Eye (tissue), 1 donor: ENCODE results near the gene ABHD13.
A peak's percentile ranks its signal among the peaks of the same experiment; 100 is the strongest.
"Not testable (repeated sequence)": the region's sequence is repeated elsewhere in the genome, so short reads cannot be mapped to it uniquely, and the experiment has no call there.

Source experiments
- DNase-seq: peaks from one replicate; pipeline ENCODE4 v3.0.0-alpha.2; 2015

Gene ABHD13

DNA sequence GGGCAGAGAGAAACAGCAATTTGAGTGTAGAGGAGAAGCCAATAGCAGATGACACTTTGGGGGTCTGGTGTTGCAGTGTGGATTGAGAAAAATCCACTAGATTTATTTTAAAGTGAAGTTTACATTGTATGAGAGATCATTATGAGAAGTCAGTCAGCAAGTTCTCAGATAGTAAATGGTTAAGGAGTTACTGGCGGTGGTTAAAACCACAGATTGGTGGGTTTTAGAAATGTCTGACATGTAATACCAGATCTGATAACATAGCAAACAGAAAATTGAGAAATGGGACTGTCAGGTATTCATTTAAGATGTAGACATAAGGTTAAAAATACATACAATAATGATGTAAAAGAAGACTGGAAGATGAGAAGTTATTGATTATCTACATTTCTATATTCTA is 7.2 kb downstream of the ABHD13 start:
- DNase-seq, result no peak

DNA sequence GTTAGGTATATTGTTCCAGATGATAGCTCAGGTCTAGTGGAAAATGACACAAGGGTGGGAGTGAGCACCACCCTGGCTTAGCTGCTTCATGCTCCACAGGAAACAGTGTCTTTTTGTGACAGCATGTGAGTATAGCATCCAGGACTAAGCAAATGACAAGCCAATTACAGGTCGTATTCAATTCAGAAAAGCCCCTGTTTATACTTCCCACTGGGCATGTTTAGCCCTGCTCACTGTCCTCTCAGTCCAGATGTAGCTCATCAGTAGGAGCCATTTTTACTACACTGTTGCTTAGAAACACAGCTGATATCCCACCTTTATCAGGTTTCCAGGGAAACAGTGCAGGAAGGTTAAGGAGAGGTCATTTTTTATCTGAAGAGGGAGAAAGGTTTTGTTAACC is 8.0 kb downstream of the ABHD13 start:
- DNase-seq, result peak; percentile 39

DNA sequence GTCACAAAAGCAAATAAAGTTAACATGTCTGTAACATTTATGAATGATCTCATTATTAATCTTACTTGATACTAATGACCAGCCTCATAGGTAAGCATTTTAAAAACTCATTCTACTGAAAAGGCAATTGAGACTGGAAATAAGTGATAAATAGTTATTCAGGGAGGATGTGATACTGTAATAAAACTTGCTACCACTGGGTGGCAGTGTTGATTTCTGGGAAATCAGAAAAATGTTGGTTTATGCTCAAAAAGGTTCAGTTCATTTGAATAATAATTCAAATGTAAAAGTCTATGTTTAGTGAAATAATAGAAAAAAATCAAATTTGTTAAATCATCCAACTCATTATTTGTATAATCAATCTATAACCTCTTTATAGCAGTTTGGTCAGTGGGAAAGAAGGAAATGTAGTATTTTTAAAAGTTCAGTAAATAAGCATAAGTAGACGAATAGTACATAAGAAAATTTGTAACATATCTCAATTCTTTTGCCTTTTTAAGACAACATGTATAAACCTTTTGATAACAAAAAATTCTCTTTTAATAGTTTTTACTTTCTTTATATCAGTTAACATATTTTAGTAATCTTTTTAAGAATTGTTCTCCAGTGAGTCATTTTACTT is 9.6 kb downstream of the ABHD13 start:
- DNase-seq, result peak; percentile 72

DNA sequence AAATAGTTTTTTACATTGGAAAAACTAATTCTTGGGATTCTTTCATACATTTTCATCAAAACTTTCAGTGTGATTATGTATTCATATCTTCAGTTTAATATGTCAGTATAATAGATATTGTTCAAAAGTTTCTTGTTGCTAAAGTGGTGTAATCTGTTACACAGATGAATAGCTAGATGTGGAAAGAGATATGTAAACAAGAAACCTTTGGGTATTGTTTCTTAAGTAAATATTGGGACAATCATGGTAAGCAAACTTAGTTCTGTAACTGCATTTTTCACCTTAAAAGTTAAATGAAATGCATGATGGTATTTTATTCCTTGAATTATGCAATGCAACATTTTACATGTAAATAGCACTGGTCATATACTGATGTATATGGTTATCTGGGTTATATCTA is 12.2 kb downstream of the ABHD13 start:
- DNase-seq, result no peak

DNA sequence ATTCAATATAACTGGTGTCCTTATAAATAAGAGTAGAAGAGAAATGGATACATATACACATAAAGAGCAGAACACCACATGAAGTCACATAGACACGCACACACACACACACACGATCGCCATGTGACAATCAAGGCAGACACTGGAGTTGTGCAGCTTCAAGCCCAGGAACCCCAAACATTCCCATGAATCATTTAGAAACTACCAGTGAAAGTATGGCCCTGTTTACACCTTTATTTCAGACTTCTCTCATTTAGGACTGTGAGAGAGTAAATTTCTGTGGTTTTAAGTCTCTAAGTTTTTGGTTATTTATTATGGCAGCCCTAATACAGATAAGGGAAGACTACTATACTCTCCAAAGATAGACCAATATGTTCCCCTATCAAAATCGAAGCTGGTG is 31.0 kb downstream of the ABHD13 start:
- no peak for DNase-seq

DNA sequence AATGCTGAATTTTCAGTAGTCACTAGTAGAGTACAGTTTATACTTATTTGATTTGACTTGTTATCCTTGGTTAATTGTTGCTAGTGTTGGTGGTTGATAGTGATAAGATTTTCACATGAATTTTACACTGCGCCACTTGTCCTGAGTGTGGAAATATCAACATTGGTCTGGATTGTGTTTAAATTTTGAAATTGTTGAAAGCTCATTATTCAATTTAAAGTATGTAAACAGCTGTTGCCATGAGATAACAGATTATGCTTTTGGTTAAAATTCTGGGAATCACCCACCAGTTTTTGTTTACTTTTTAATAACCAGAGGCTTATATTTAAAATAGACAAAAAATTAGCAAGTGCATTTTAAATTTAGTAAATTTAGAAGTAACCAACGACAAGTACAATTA is 39.1 kb downstream of the ABHD13 start:
- no peak for DNase-seq

DNA sequence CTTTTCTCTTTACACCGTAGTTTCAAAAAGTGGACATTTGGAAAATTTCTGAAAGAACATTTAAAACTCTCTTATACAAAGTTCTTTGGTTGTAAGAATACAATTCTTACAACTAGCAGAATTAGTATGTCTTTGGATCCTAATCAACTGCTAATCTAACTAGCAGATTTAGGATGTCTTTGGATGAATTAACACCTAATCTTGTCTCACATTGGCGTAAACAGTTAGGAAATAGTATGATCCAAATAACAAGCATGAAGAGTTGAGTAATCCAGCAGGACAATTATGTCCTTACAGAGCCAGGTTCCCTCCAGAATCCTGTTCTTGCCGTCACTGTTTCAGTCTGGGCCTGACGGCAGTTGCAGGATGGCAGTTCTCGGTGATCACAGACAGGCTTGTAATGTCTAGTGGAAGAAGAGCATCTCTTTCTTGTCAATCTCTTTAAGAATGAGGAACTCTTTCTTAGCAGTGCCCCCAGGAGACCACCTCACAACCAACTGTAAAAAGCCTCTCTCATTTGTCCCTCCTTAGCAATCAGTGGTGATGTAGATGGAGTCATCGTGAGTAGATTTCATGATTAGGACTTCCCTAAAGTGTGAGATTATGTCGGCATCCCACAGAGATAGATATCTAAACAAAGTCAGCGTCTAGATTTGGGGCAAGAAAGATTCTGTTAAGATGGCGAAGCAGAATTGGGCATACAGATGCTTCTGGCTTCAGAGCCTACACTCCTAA is 45.6 kb downstream of the ABHD13 start:
- DNase-seq, result no peak

DNA sequence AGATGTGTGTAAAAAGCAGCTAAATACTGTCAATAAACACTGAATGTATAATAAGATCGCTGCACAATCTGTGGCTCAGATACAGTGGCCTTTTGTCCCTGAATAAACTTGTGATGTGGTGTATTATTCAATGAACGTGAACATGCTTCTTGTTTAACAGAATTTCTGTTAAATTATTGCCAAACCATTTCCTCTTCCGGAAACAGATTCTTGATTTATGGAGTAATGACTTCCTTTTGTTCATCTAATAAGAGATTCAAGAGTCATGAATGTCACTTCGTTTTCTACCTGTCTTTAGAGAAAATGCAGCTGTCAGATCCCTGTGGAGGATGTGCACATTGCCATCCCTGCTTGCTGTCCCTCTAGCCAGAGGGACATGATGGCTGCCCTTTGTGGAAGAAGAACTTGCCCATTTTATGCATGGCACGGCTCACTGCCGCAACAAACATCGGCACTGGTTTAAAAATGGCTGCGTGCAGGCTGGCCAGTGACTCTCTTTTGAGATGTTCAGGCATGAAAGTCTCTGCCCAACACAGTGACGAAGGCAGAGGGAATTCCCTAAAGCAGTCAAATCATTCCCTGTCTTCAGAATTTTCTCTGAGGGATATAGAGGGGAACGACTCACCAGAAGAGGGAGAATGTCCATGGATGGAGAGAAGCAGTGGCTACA is 48.3 kb downstream of the ABHD13 start:
- DNase-seq, result no peak

DNA sequence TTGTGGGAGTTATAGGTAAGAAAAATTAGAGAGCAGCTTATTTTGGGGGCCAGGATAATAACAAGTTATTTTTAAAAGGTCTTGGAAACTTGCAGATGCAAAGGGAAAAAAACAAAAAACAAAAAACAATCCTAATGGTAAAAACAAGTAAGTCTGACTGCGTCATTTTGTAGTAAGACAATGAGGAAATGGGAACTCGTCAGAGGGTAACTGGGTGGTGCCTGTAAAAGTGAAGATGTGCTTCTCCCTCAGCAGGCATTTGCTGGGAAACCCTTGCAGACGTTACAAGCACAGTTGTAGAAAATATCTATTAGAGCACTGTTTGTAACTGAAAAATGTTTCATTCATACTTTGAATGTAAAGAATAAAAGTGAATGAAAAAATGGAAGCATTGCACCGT is 49.2 kb downstream of the ABHD13 start:
- DNase-seq, result no peak

DNA sequence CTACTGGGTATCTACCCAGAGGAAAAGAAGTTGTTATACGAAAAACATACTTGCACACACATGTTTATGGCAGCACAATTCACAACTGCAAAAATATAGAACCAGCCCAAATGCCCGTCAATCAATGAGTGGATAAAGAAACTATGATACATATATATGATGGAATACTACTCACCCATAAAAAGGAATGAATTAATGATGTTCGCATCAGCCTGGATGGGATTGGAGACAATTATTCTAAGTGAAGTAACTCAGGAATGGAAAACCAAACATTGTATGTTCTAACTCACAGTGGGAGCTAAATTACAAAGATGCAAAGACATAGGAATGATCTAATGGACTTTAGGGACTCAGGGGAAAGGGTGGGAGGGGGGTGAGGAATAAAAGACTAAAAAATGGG is 49.7 kb downstream of the ABHD13 start:
- DNase-seq, result not testable (repeated sequence)

DNA sequence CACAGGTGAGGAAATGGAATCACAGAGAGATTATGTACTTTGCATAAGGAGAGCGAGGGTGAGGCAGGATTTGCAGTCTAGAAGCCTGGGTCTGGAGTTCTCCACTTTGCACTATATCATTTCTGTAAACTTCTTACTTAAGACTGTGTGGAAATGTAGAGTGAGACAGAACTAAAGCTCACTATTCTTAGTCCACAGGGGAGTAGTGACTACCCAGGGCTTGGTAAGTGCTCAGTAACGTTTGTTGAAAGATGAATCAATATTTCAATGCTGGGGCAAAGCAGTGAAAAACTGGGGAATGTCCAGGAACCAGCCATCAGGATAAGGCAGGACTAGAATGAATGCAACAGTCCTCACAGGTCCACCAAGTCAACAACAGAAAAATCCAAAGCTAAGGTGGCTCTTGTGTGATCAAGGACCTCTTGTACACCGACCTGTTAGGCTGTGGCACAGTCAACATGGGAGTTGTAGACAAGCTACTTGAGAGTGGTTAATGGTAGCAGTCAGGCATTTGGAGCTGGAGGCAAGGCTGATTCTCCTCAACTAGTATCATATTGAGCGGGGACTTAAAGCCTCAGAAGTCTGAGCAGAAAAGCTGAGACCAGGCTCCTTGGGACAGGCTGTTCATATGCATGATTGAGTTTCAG is 50.4 kb downstream of the ABHD13 start:
- DNase-seq, result no peak

DNA sequence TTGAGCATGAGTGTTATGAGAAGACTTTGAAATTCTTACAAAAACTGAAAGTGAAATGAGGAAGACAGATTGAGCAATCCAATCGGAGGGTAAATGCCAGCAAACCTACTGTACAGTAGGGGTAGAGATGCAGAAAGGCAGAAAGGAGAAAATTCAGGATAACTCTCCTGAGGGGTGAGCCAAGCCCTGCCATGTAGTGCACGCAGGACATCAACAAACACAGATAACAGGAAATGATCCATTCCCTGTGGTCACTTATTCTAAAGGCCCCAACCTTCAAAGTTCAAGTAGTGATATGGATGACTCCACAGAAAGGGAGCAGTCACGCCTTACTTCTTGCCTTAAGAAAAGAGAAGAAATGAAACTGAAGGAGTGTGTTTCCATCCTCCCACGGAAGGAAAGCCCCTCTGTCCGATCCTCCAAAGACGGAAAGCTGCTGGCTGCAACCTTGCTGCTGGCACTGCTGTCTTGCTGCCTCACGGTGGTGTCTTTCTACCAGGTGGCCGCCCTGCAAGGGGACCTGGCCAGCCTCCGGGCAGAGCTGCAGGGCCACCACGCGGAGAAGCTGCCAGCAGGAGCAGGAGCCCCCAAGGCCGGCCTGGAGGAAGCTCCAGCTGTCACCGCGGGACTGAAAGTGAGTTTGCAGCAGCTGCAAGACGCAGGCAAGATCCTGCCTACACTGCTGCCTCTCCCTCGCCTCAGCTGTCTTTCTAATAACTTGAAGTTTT is 51.6 kb downstream of the ABHD13 start, which contains the start of gene TNFSF13B:
Gene TNFSF13B, plus strand, starts transcription at position 118 of the 728 bp plus-strand sequence. Its CDS starts 178 bp downstream, at position 296.
- DNase-seq, result peak; percentile 40

DNA sequence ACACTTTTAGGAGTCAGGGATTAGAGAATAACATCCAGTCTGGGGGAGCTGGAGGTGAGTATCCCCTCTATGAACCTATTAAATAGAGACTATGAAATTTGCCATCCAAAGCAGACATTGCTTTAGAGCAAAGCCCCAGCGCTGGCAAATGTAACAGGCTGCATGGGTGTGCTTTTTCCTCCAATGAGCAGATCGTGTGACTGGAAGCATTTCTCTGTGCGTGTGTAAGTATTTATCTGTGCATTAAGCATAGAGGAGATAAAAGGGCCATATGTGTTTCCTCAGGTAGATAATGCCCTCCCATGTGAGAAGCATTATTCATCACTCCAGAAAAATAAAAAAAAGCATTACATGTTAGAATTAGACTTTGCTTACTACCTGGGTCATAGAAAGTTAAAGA is 52.2 kb downstream of the ABHD13 start:
- no peak for DNase-seq

DNA sequence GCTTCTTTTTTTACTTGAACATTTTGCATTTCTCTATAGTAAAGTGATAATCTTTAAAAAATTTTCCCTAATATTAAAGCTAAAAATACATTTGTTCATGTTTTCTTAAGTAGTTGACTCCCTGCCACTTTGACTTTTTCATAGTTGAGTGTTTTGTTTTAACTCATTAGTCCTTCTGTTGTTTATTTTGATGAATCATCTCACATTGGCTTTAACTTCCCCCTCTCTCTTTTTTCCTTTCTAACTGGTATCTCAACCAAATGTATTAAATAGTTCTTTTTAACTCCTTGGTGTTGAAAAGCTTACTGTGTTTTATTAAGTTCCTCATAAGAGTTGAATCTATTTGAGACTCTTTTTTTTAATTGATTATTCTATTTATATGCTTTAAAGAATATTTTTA is 54.1 kb downstream of the ABHD13 start:
- DNase-seq, result no peak

DNA sequence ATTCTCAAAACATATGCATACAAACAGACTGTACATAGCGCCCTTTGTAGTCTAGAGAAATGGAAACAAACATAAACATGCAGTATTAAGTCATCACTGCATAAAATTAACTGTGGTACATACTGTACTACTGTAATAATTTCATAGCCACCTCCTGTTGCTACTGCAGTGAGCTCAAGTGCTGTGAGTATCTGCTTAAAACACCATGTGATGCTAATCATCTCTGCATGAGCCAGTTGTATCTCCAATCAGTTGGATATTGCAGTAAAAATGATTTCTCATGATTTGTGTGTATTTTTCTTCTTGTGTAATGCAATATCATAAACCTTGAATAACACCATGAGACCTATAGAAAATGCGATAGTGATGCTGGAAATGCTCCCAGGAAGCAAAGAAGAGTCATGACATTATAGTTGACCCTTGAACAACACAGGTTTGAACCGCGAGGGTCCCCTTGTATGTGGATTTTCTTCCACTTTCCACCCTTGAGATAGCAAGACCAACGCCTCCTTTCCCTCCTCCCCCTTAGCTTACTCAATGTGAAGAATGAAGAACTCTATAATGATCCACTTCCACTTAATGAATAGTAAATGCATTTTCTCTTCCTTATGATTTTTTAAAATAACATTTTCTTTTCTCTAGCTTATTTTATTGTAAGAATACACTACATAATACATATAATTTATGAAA is 55.4 kb downstream of the ABHD13 start:
- DNase-seq, result no peak

DNA sequence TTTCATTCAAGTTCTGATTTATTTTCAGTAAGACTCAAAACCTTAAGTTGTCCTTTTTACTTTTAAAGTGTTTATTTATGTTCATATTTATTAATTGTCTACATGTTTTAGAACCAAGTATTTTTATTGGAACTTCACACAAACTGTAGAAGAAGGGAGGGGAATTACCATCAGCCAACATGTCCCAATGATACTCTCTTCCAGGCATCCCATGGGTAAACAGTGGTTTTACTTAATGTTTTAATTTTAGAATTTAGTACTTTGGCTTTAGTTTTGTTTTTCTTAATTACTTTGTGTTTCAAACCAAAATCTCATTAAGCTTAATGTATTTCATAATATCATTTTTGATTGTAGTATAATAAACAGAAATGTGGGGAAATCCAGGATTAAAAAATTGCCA is 56.5 kb downstream of the ABHD13 start:
- DNase-seq, result no peak

DNA sequence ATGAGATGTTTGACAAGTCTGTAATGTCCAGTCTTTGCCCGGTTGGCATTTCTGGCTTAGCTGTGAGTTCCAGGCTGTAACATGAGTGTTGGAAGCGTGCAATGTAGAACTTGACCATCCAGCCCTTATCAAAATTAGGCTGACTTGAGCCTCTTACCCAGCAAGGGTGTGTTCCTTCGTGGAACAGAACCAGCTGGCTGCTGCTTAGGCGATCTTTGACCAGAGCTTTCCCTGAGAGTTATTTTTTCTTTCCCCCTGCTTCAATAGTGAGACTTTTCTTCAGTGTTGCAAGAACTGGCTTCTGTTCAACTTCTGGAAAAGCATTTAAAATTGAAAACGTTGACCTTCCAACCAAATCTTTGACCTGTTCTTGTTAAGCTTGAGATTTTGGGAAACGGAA is 57.9 kb downstream of the ABHD13 start:
- no peak for DNase-seq

DNA sequence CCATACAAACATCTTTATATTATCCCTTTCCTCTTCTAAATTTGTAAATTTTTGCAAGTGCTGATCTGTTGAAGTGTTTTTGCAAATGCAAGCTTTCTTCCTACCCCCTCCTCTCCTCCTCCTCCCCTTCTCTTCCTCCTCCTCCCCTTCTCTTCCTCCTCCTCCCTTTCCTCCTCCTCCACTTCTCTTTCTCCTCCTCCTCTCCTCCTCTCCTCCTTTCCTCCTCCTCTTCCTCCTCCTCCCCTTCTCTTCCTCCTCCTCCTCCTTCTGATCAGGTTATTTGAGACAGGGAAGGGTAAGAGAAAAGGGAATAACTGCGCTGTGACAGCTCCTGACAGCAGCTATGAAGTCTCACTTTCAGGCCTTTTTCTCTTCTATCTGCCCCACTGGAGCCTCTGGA is 60.3 kb downstream of the ABHD13 start:
- DNase-seq, result no peak

DNA sequence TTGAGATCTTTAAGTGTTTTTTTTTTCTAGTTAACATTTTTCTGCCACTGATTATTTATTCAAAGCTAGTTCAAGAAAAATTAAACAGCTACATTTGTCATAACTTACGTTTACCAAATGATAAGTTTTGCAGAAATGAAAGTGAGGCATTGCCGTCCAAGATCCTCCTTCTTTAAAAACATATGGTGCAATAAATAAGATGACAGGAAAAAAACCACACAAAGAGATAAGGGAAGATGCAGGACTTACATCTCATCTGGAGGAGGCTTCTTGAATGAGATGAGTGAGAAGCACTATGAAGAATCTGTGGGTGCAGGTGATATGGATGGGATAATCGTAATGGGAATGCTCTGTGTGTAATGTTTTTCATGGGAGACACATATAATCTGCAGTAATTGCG is 63.7 kb downstream of the ABHD13 start:
- DNase-seq, result no peak

DNA sequence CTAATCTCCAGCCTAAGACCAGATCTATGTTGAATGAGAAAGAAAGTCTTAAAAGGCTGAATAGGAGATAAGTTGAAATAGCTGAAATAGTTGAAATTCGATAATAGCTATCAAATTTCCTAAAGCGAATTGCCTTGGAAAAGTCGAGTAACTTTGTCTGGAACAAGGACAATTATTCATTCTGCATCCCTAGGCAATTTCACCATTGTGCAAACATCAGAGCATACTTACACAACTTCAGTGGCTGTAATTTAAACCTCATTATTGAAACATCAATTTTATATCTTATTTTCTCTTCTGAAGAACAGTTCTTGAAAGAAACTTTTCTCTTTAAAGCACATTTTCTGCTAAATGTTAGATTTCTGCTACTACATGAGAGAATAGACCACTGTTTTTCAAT is 64.9 kb downstream of the ABHD13 start:
- no peak for DNase-seq
